ENCODE measurements around the gene ATXN7L1.

GRCh38 chr7:105636982-105637381 is 239.4 kb downstream of the ATXN7L1 start:
- TF ChIP-seq CEBPB (IDR thresholded peaks at IDR 0.05) (no peak), YY1 (IDR thresholded peaks at IDR 0.05; ENCODE audit: low read depth) (no peak), FOXM1 (IDR thresholded peaks at IDR 0.05; ENCODE audit: borderline replicate concordance, low read depth) (no peak), MAX (IDR thresholded peaks at IDR 0.05) (no peak), EGR1 (IDR thresholded peaks at IDR 0.05) (no peak), CREB1 (IDR thresholded peaks at IDR 0.05; ENCODE audit: low read depth) (no peak), NFIC (IDR thresholded peaks at IDR 0.05) (no peak), TEAD4 (IDR thresholded peaks at IDR 0.05) (no peak), USF1 (IDR thresholded peaks at IDR 0.05) (no peak), ZBTB7A (IDR thresholded peaks at IDR 0.05; ENCODE audit: low read depth) (no peak), TCF12 (IDR thresholded peaks at IDR 0.05; ENCODE audit: low read depth) (no peak), REST (IDR thresholded peaks at IDR 0.05; ENCODE audit: low read depth) (no peak), RAD21 (IDR thresholded peaks at IDR 0.05; ENCODE audit: low read depth) (no peak)

Measured in Ishikawa (cell line).